IMR-90 (cell line): ENCODE data around the gene NARF. TPM values are rescaled to one million over a fixed set of nuclear protein-coding genes. Genes with fewer than 3 reads are reported as not detected.
"Not testable (repeated sequence)": the region's sequence is repeated elsewhere in the genome, so short reads cannot be mapped to it uniquely, and the experiment has no call there.

Source experiments
- ATAC-seq: fragments of 200-7000 bp; cut with Tn5 transposase; 2 replicates; pipeline ENCODE4 v1.9.1; 2020; ENCODE audit warnings: low read depth, mild to moderate bottlenecking, moderate library complexity
- BruUV-seq: library from RNA; stranded (reverse); fragments of 400-500 nt; replicated peaks from 2 replicates; lab custom pipeline; 2021; lab: Mats Ljungman, UMichigan
- CTCF ChIA-PET: fragments of 300-600 bp; formaldehyde crosslinking; extraction: SDS; loops from one replicate; lab custom pipeline; 2021; ENCODE audit warnings: antibody characterized with exemption; lab: Yijun Ruan, JAX
- POLR2A ChIA-PET: fragments of 300-600 bp; sonication (Branson Sonifier 250); formaldehyde crosslinking; loops from one replicate; lab custom pipeline; 2022; ENCODE audit warnings: antibody characterized with exemption; ENCODE audit not compliant: unreplicated experiment; lab: Charles Lee
- DNase-seq: peaks from one replicate; pipeline ENCODE4 v3.0.0; 2013
- H2AFZ ChIP-seq: replicated peaks from 2 replicates; pipeline ENCODE3; 2013; ENCODE audit warnings: low read length, mild to moderate bottlenecking; ENCODE audit not compliant: poor library complexity
- H2AK5ac ChIP-seq: 2 replicates; pipeline ENCODE4 v1.6.1; 2013; ENCODE audit warnings: low read depth, low read length, inconsistent platforms
- H2AK9ac ChIP-seq: replicated peaks from 2 replicates; pipeline ENCODE3; 2013; ENCODE audit warnings: mild to moderate bottlenecking, low read depth, low read length, moderate library complexity; ENCODE audit not compliant: poor library complexity
- H2BK120ac ChIP-seq: 2 replicates; pipeline ENCODE4 v1.6.1; 2013; ENCODE audit warnings: low read depth, low read length, inconsistent platforms
- H2BK15ac ChIP-seq: 3 replicates; pipeline ENCODE4 v1.6.1; 2013; ENCODE audit warnings: low read depth, low read length, inconsistent platforms
- H2BK20ac ChIP-seq: 2 replicates; pipeline ENCODE4 v1.6.1; 2013; ENCODE audit warnings: low read depth, mild to moderate bottlenecking, inconsistent platforms, low read length, moderate library complexity
- H2BK5ac ChIP-seq: 2 replicates; pipeline ENCODE4 v1.6.1; 2013; ENCODE audit warnings: mild to moderate bottlenecking, low read depth, low read length, inconsistent platforms; ENCODE audit not compliant: poor library complexity, severe bottlenecking
- H3K14ac ChIP-seq: replicated peaks from 2 replicates; pipeline ENCODE4 v1.6.1; 2013; ENCODE audit warnings: low read depth, low read length, inconsistent platforms
- H3K18ac ChIP-seq: 2 replicates; pipeline ENCODE4 v1.6.1; 2013; ENCODE audit warnings: low read depth, low read length, control low read depth
- H3K23ac ChIP-seq: 2 replicates; pipeline ENCODE4 v1.6.1; 2013; ENCODE audit warnings: low read depth, low read length, inconsistent platforms
- H3K27ac ChIP-seq: 2 replicates; pipeline ENCODE4 v1.5.1; 2013; ENCODE audit warnings: mild to moderate bottlenecking, control low read depth, low read length; ENCODE audit not compliant: insufficient read depth
- H3K27me3 ChIP-seq: 2 replicates; pipeline ENCODE4 v1.6.1; 2013; ENCODE audit warnings: low read length; ENCODE audit not compliant: control insufficient read depth, insufficient read depth
- H3K36me3 ChIP-seq: 2 replicates; pipeline ENCODE4 v1.6.1; 2013; ENCODE audit warnings: low read length, mixed read lengths; ENCODE audit not compliant: control insufficient read depth, insufficient read depth
- H3K4ac ChIP-seq: 2 replicates; pipeline ENCODE4 v1.6.1; 2013; ENCODE audit warnings: low read depth, low read length, inconsistent platforms
- H3K4me1 ChIP-seq: 2 replicates; pipeline ENCODE4 v1.6.1; 2013; ENCODE audit warnings: low read length, mixed read lengths; ENCODE audit not compliant: control insufficient read depth, insufficient read depth
- H3K4me2 ChIP-seq: 2 replicates; pipeline ENCODE4 v1.6.1; 2013; ENCODE audit warnings: low read depth, mild to moderate bottlenecking, control low read depth, low read length, moderate library complexity
- H3K4me3 ChIP-seq: 2 replicates; pipeline ENCODE4 v1.5.1; 2013; ENCODE audit warnings: low read depth, mild to moderate bottlenecking, control low read depth, low read length, moderate library complexity; ENCODE audit not compliant: insufficient read depth
- H3K56ac ChIP-seq: 2 replicates; pipeline ENCODE4 v1.6.1; 2013; ENCODE audit warnings: low read length, inconsistent platforms; ENCODE audit not compliant: insufficient read depth; ENCODE audit errors: extremely low read depth
- H3K79me1 ChIP-seq, 2 experiments: 2 replicates each; pipeline ENCODE4 v1.6.1; 2013; ENCODE audit warnings: low read length in 2 of 2, inconsistent platforms in 1 of 2, low read depth in 1 of 2
- H3K9ac ChIP-seq: 2 replicates; pipeline ENCODE4 v1.6.1; 2013; ENCODE audit warnings: low read depth, low read length, control low read depth
- H3K9me1 ChIP-seq: 2 replicates; pipeline ENCODE4 v1.6.1; 2013; ENCODE audit warnings: low read length, inconsistent platforms; ENCODE audit not compliant: insufficient read depth
- H3K9me3 ChIP-seq: 2 replicates; pipeline ENCODE4 v1.6.1; 2013; ENCODE audit warnings: low read length; ENCODE audit not compliant: control insufficient read depth, insufficient read depth
- H4K20me1 ChIP-seq: 2 replicates; pipeline ENCODE4 v1.6.1; 2013; ENCODE audit warnings: low read length, inconsistent platforms; ENCODE audit not compliant: insufficient read depth
- H4K5ac ChIP-seq: 2 replicates; pipeline ENCODE4 v1.6.1; 2013; ENCODE audit warnings: mild to moderate bottlenecking, low read depth, low read length, control low read depth
- H4K8ac ChIP-seq, 2 experiments: 2 replicates each; pipeline ENCODE4 v1.6.1; 2013; ENCODE audit warnings: low read depth in 2 of 2, low read length in 2 of 2, control low read depth in 1 of 2, inconsistent platforms in 1 of 2
- H4K91ac ChIP-seq: 2 replicates; pipeline ENCODE4 v1.6.1; 2013; ENCODE audit warnings: low read depth, low read length, inconsistent platforms; ENCODE audit not compliant: insufficient read depth
- BHLHE40 ChIP-seq: fragments of 150-350 bp; IDR thresholded peaks from 2 replicates; pipeline ENCODE4 v1.6.1; 2016; ENCODE audit warnings: mild to moderate bottlenecking, low read depth, low read length
- CEBPB ChIP-seq: IDR thresholded peaks from 2 replicates; pipeline ENCODE4 v1.6.1; 2012; ENCODE audit warnings: low read depth, low read length, improper control_type of control experiment
- CHD1 ChIP-seq: IDR thresholded peaks from 2 replicates; pipeline ENCODE4 v1.6.1; 2012; ENCODE audit warnings: low read depth, low read length, improper control_type of control experiment
- FOS ChIP-seq: fragments of 150-350 bp; IDR thresholded peaks from 2 replicates; pipeline ENCODE4 v1.6.1; 2016; ENCODE audit warnings: low read depth, low read length
- MXI1 ChIP-seq: IDR thresholded peaks from 2 replicates; pipeline ENCODE4 v1.6.1; 2012; ENCODE audit warnings: low read depth, mild to moderate bottlenecking, low read length, moderate library complexity, borderline replicate concordance
- RCOR1 ChIP-seq: IDR thresholded peaks from 2 replicates; pipeline ENCODE4 v1.6.1; 2012; ENCODE audit warnings: mild to moderate bottlenecking, low read length, improper control_type of control experiment; ENCODE audit not compliant: insufficient replicate concordance
- WGBS, 2 experiments: methylation state at CpG; one replicate each; pipeline versions ENCODE4 v1.1.5 to v1.1.7; 2013; ENCODE audit warnings: missing lambda C conversion rate in 2 of 2; ENCODE audit not compliant: insufficient read length in 1 of 2; ENCODE audit errors: extremely low coverage in 2 of 2; 5-methylcytosine and 5-hydroxymethylcytosine counted together
- dilution Hi-C: fragments of 300-500 bp; cut with HindIII; formaldehyde crosslinking; loops from one replicate; pipeline ENCODE4 v1.14.3; 2018; ENCODE audit warnings: low sequenced_read_pairs; ENCODE audit not compliant: unreplicated experiment
- in situ Hi-C: fragments of 300-500 bp; cut with MboI; formaldehyde crosslinking; loops from 3 replicates; pipeline ENCODE4 v1.14.3; 2019; ENCODE audit warnings: low sequenced_read_pairs, inconsistent platforms, mixed read lengths
- intact Hi-C: fragments of 100-400 bp; cut with micrococcal nuclease; formaldehyde crosslinking; loops from 2 replicates; pipeline ENCODE4 v1.10.0; 2022
- polyA plus RNA-seq, 3 experiments: library from polyadenylated mRNA; depleted of rRNA; stranded (reverse); fragments of >200 nt; gene quantifications; 2 replicates each; pipeline ENCODE4 v1.2.3, GENCODE V29; 2012; ENCODE audit warnings: low replicate concordance in 1 of 3
- total RNA-seq: library from RNA; depleted of rRNA; stranded (reverse); fragments of >200 nt; gene quantifications from 2 replicates; pipeline ENCODE4 v1.2.3, GENCODE V29; 2012

The NARF gene
- total and polyA plus RNA-seq, 2 of the 4 experiments (the other 2 are of a cell fraction), result 83.7 to 94.8 TPM

DNA sequence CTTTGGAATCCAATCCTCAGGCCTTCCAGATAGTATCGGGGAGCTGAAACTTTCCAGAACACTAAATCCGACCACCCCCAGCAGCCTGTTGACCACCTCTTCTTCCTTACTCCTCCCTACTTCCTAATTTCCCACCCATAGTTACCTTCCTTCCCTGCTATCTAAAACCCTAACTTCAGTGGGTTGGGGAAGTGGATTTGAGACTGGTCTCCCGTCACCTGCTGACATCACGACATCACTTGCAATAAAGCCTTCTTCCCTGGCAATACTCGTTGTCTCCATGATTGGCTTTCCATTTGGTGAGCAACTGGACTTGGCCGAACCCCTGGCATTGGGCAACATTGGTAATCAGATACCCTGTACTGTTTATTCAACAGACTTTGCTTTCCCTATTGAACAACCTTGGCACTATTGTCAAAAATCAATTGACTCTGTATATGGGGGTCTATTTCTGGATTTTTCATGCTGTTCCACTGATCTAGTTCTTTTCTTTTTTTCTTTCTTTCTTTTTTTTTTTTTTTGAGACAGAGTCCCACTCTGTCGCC, 49.2 kb downstream of the NARF start:
- H2AK9ac ChIP-seq, result no peak overlapping the region
- ATAC-seq (no peak), DNase-seq (no peak)
- intact Hi-C loops (loop anchor here (1.0 kb wide), 1 partner anchor 18 kb away; no protein-coding TSS in a partner anchor), in situ Hi-C loops (no loop called here), dilution Hi-C loops (no loop called here)
- BruUV-seq, result no TSS peak
- no peak overlapping the region for H3K27ac ChIP-seq
- no peak overlapping the region for H3K4me2 ChIP-seq
- H2BK5ac ChIP-seq, result no peak overlapping the region
- TF ChIP-seq MXI1 (no peak), FOS (no peak), RCOR1 (no peak), CEBPB (no peak), CHD1 (no peak), BHLHE40 (no peak)
- no peak overlapping the region for H4K91ac ChIP-seq
- POLR2A ChIA-PET, result no interaction called here
- H2AK5ac ChIP-seq, result no peak overlapping the region
- no peaks in the 10 kb centered on the region for H3K79me1 ChIP-seq
- no peak overlapping the region for H3K56ac ChIP-seq
- no peak overlapping the region for H4K5ac ChIP-seq
- H3K4me1 ChIP-seq, result no peaks in the 10 kb centered on the region
- H4K8ac ChIP-seq, result no peak overlapping the region
- no peak overlapping the region for H3K4me3 ChIP-seq
- H2BK120ac ChIP-seq, result no peak overlapping the region
- H2AFZ ChIP-seq, result no peak overlapping the region
- H3K9me3 ChIP-seq, result no peaks in the 10 kb centered on the region
- no peaks in the 10 kb centered on the region for H4K20me1 ChIP-seq
- CTCF ChIA-PET, result no interaction called here
- no peak overlapping the region for H3K23ac ChIP-seq
- H3K14ac ChIP-seq, result no peak overlapping the region
- no CpG with 5 or more reads among the region's 7 CpGs for WGBS, 2 experiments
- H3K9me1 ChIP-seq, result no peaks in the 10 kb centered on the region
- no peak overlapping the region for H2BK20ac ChIP-seq
- no peaks in the 10 kb centered on the region for H3K36me3 ChIP-seq
- H3K18ac ChIP-seq, result no peak overlapping the region
- no peak overlapping the region for H3K4ac ChIP-seq
- H3K27me3 ChIP-seq, result no peaks in the 10 kb centered on the region; the same call in 1 of the 2 replicates
- no peak overlapping the region for H3K9ac ChIP-seq
- no peak overlapping the region for H2BK15ac ChIP-seq

DNA sequence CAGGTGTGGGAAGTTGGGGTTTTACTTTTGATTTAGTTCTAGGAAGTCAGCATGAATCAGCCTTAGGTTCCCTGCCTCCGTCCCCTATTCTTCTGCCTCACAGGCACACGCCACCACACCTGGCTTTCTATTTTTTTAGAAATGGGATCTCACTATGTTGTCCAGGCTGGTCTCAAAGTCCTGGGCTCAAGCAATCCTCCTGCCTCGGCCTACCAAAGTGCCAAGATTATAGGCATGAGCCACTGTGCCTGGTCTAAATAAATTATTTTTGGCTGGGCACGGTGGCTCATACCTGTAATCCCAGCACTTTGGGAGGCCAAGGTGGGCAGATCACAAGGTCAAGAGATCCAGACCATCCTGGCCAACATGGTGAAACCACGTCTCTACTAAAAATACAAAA, 53.1 kb downstream of the NARF start:
- BruUV-seq, result not testable (repeated sequence)
- 92% methylated on average over 2 of the region's 5 CpGs; no CpG with 5 or more reads in 1 of the 2 experiments for WGBS, 2 experiments

More for the DNA sequence above, 53.1 kb downstream of the NARF start:
- H3K4ac ChIP-seq, H3K27ac ChIP-seq, H2AK9ac ChIP-seq, H3K9me3 ChIP-seq, DNase-seq, H3K14ac ChIP-seq, CTCF ChIA-PET, H3K4me1 ChIP-seq, H2BK120ac ChIP-seq, H3K36me3 ChIP-seq, H3K9me1 ChIP-seq, H2BK20ac ChIP-seq, H4K20me1 ChIP-seq, H3K4me3 ChIP-seq, H4K8ac ChIP-seq, H3K18ac ChIP-seq, ATAC-seq, H2BK15ac ChIP-seq, H3K23ac ChIP-seq, H3K56ac ChIP-seq, in situ Hi-C loops, H4K5ac ChIP-seq, H2AK5ac ChIP-seq, H3K4me2 ChIP-seq, dilution Hi-C loops, H2BK5ac ChIP-seq, H3K27me3 ChIP-seq, H3K79me1 ChIP-seq, H3K9ac ChIP-seq, intact Hi-C loops, H4K91ac ChIP-seq, H2AFZ ChIP-seq: not testable (repeated sequence)
- POLR2A ChIA-PET, result interaction anchor here (0.6 kb wide), 1 partner anchor 9 kb away, joined by 3 read pairs; no protein-coding TSS in a partner anchor
